Mesodermal cell (in vitro differentiated cells): ENCODE results near the gene KRTAP10-5.
"Not testable (repeated sequence)": the region's sequence is repeated elsewhere in the genome, so short reads cannot be mapped to it uniquely, and the experiment has no call there.

Source experiments
- H3K27ac ChIP-seq: 2 replicates; pipeline ENCODE4 v1.7.0; 2013; ENCODE audit warnings: mild to moderate bottlenecking, low read depth, low read length, moderate library complexity; ENCODE audit not compliant: severe bottlenecking
- H3K36me3 ChIP-seq: 2 replicates; pipeline ENCODE4 v1.7.1; 2013; ENCODE audit warnings: mild to moderate bottlenecking, low read length, moderate library complexity; ENCODE audit not compliant: control insufficient read depth, insufficient read depth
- H3K4me1 ChIP-seq: one replicate; pipeline ENCODE4 v1.7.1; 2013; ENCODE audit warnings: mild to moderate bottlenecking, low read length; ENCODE audit not compliant: insufficient read depth, control insufficient read depth, poor library complexity, severe bottlenecking
- H3K4me3 ChIP-seq: 2 replicates; pipeline ENCODE4 v1.7.0; 2013; ENCODE audit warnings: low read length, control low read depth, mild to moderate bottlenecking; ENCODE audit not compliant: insufficient read depth, poor library complexity, severe bottlenecking; ENCODE audit errors: extremely low read depth
- H3K9me3 ChIP-seq: 2 replicates; pipeline ENCODE4 v1.7.1; 2013; ENCODE audit warnings: mild to moderate bottlenecking, low read length, moderate library complexity; ENCODE audit not compliant: control insufficient read depth
- whole genome bisulfite sequencing, 2 experiments: methylation state at CpG; one replicate each; pipeline ENCODE4 v1.1.5; 2013; ENCODE audit warnings: missing lambda C conversion rate in 2 of 2; ENCODE audit not compliant: insufficient coverage in 2 of 2; 5-methylcytosine and 5-hydroxymethylcytosine counted together

The KRTAP10-5 gene

DNA sequence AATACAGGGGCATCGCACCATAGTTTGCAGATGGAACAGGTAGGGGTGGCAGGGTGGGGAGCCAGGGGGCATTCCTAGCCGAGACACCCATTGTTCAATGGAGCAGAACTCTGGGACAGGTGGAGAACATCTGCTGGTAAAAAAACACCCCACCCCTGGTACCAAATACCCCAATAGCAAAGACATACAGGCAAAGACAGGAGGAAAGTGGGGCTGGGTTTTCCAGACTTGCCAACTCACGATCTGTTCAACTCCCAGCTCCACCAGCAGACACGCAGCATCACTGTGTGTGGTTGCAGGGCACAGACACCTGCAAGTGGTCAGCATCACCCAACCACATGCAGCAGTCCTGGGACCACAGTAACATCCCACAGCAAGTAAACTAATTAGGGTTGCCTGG is 31.1 kb upstream of the KRTAP10-5 start:
- WGBS, 2 experiments = 94 to 96% methylated on average over 3 to 4 of the region's 4 CpGs
- H3K36me3 ChIP-seq = no peaks in the 10 kb centered on the region
- H3K4me3 ChIP-seq = no peak overlapping the region
- H3K4me1 ChIP-seq = no peaks in the 10 kb centered on the region
- H3K9me3 ChIP-seq = peaks cover 24% of the 10 kb centered on the region
- no peak overlapping the region for H3K27ac ChIP-seq

DNA sequence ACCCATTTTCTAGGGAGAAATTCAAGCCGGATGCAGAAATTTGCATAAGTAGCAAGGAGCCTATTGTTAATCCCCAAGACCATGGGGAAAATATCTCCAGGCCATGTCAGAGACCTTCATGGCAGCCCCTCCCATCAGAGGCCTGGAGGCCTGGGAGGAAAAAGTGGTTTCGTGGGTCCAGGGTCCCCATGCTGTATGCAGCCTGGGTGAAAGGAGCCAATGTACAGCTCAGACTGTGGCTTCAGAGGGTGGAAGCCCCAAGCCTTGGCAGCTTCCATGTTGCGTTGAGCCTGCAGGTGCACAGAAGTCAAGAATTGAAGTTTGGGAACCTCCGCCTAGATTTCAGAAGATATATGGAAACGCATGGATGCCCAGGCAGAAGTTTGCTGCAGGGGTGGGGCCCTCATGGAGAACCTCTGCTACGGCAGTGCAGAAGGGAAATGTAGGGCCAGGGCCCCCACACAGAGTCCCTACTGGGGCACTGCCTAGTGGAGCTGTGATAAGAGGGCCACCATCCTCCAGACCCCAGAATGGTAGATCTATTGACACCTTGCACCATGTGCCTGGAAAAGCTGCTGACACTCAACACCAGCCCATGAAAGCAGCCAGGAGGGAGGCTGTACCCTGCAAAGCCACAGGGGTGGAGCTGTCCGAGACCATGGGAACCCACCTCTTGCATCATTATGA is 29.9 kb upstream of the KRTAP10-5 start:
- H3K4me3 ChIP-seq, H3K36me3 ChIP-seq, H3K27ac ChIP-seq, H3K4me1 ChIP-seq: not testable (repeated sequence)
- WGBS, 2 experiments = 80 to 89% methylated on average over 7 of the region's 7 CpGs
- H3K9me3 ChIP-seq = peaks cover 24% of the 10 kb centered on the region

DNA sequence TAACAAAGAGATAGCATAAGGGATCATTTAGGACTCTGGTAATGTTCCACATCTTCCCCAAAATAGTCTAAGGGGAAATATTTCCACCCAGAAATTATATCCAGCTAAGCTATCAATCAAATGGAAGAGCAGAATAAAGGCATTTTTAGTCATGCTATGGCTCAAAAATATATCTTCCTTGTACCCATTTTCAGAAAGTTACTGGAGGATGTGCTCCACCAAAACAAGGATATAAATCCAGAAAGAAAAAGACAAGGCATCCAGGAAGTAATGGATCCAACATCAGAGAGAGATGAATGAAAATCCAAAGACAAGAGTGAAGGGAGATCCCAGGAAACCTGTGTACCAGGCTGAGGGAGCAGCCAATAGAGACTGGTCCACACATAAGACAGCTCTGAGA is 28.8 kb upstream of the KRTAP10-5 start:
- Histone ChIP-seq H3K36me3 (no peaks in the 10 kb centered on the region), H3K4me3 (no peak overlapping the region), H3K27ac (no peak overlapping the region), H3K4me1 (no peaks in the 10 kb centered on the region), H3K9me3 (peaks cover 27% of the 10 kb centered on the region)

DNA sequence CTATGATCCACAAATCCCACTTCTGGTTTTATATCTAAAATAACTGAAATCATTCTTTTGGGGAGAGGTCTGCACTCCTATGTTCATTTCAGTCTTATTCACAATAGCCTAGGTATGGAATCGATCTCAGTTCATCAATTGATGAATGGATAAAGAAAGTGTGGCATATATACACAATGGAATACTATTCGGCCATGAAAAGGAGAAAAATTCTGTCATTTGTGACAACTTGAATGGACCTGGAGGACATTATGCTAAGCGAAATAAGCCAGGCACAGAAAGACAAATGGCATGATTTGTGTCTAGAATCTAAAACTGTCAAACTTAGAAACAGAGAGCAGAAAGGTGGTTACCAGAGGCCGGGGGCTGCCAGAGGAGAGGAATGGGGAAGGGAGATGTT is 26.1 kb upstream of the KRTAP10-5 start:
- Histone ChIP-seq H3K27ac (no peak overlapping the region), H3K36me3 (no peaks in the 10 kb centered on the region), H3K9me3 (peaks cover 20% of the 10 kb centered on the region), H3K4me3 (no peak overlapping the region), H3K4me1 (no peaks in the 10 kb centered on the region)
- WGBS, 2 experiments = 76 to 80% methylated on average over 2 to 3 of the region's 4 CpGs

DNA sequence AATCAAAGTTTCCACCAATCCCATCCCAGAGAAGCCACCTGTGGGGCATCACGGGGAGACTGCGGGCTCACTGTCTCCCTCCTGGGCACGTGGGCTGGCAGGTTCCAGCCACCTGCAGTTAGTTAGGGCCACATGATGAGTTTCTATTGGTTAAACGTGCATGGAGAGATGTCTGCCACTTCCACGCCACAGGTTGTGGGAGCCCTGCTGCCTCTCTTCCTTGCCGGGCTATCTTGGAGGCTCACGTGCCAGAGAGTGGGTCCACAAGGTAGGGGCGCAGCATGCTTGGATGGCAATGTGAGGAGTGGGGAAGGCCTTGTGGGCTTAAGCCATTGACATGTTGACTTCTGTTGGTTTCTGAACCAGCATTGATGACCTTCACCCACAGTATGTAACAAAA is 23.5 kb upstream of the KRTAP10-5 start:
- Histone ChIP-seq H3K36me3 (no peaks in the 10 kb centered on the region), H3K27ac (no peak overlapping the region), H3K9me3 (peaks cover 5% of the 10 kb centered on the region), H3K4me1 (no peaks in the 10 kb centered on the region), H3K4me3 (no peak overlapping the region)
- WGBS, 2 experiments = 95% methylated on average over 5 of the region's 8 CpGs

DNA sequence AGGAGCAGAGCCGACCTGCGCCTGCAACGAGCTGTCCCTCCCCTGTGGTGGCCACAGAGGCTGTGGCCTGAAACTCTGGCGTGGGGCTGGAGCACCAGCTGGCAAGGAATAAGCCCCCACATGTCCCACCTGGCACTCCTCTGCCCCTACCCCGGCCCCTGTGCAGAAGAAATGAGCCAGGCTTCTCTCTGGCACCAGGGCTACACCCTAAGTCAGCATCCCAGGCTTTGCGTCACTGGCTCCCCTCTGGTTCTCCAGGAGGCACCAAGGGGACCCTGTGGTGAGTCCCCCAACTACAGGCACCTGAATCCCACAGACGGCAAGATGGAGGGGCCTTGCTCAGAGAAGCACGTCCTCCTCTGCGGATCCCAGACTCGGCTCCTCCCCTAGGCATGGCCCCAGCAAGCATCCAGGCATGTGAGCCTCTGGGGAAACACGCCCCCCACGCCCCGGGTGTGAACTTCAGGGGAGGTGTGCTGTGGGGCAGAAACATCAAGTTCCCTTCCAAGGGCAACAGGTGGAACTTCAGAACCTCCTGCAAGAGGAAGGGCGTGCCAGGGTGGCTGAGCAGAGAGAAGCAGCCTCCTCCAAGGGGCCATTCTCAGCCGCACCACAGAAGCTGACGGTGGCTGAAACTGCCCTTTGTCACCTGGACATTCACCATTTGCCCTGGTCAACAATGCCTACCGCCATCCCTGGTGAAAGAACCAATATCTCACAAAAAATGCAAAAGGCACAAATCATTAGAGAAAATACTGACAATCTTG is 22.9 kb upstream of the KRTAP10-5 start:
- H3K36me3 ChIP-seq = no peaks in the 10 kb centered on the region
- peaks cover 6% of the 10 kb centered on the region for H3K9me3 ChIP-seq
- no peak overlapping the region for H3K27ac ChIP-seq
- no peaks in the 10 kb centered on the region for H3K4me1 ChIP-seq
- no peak overlapping the region for H3K4me3 ChIP-seq
- 71 to 79% methylated on average over 13 to 16 of the region's 17 CpGs for WGBS, 2 experiments

DNA sequence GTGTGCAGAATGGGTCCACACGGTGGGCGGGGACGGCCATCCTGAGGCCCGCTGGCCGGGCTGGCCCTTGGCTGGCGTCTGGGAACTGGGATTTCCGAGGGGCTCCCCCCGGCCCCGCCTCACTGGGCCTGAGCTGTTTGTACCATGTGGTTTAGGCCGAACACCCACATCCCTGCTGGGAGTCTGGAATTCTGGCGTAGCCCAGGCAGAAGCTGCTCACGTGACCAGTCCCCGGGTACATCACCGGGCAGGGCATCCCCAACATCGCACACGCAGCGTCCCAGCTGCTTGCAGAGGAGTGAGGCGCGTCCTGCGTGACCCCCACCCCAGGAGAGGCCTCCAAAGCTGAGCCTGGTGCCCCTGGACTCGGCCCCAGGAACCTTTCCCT is 22.1 kb upstream of the KRTAP10-5 start:
- Histone ChIP-seq H3K27ac (no peak overlapping the region), H3K4me1 (no peaks in the 10 kb centered on the region), H3K36me3 (no peaks in the 10 kb centered on the region), H3K9me3 (peaks cover 6% of the 10 kb centered on the region), H3K4me3 (no peak overlapping the region)
- WGBS, 2 experiments = 88 to 91% methylated on average over 14 to 20 of the region's 21 CpGs

DNA sequence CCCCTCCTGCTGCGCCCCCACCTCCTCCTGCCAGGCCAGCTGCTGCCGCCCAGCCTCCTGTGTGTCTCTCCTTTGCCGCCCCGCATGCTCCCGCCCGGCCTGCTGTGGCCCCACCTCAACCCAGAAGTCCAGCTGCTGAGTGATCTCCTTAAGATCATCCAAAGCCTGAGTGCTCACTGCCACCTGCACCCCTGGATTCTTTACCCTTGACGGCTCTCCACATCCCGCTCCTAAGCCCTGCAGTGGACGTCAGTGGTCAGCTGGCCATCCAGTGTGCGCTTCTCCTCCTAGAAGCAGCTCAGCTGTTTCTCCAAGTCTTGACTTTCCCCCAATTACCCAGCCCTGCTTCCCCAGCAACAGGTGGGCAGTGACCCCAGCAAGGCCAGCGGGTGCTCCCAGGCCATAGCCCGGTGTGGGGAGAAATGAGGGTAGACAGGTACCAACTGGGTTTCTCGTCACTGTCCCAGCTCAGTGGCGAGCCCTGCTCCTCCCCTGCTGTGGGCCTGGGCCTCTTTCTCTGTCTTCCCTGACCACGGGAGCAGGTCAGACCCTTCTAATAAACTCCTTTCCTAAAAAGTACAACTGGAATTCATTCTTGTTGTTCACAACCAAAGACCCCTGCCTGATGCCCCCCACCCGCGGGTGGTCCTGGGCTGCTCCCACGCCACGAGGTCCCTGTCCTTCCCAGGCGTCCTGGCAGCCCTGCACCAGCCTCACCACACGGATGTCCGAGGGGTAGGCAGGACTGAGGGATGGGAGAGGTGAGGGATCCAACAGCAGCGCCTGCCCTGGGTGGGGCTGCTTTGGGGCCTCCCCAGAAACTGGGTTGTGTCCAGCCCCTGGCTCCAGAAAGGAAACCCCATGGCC is 21.4 kb upstream of the KRTAP10-5 start:
- Histone ChIP-seq H3K4me3 (no peak overlapping the region), H3K9me3 (peaks cover 6% of the 10 kb centered on the region), H3K36me3 (no peaks in the 10 kb centered on the region), H3K4me1 (no peaks in the 10 kb centered on the region), H3K27ac (no peak overlapping the region)
- 89 to 96% methylated on average over 18 of the region's 23 CpGs for WGBS, 2 experiments

DNA sequence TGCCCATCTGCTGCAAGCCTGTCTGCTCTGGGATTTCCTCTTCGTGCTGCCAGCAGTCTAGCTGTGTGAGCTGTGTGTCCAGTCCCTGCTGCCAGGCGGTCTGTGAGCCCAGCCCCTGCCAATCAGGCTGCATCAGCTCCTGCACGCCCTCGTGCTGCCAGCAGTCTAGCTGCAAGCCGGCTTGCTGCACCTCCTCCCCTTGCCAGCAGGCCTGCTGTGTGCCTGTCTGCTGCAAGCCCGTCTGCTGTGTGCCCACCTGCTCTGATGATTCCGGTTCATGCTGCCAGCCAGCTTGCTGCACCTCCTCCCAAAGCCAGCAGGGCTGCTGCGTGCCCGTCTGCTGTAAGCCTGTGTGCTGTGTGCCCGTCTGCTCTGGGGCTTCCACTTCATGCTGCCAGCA is 20.7 kb upstream of the KRTAP10-5 start:
- H3K4me1 ChIP-seq, H3K9me3 ChIP-seq, H3K4me3 ChIP-seq, H3K27ac ChIP-seq, H3K36me3 ChIP-seq: not testable (repeated sequence)
- WGBS, 2 experiments = 83 to 93% methylated on average over 7 to 10 of the region's 10 CpGs

DNA sequence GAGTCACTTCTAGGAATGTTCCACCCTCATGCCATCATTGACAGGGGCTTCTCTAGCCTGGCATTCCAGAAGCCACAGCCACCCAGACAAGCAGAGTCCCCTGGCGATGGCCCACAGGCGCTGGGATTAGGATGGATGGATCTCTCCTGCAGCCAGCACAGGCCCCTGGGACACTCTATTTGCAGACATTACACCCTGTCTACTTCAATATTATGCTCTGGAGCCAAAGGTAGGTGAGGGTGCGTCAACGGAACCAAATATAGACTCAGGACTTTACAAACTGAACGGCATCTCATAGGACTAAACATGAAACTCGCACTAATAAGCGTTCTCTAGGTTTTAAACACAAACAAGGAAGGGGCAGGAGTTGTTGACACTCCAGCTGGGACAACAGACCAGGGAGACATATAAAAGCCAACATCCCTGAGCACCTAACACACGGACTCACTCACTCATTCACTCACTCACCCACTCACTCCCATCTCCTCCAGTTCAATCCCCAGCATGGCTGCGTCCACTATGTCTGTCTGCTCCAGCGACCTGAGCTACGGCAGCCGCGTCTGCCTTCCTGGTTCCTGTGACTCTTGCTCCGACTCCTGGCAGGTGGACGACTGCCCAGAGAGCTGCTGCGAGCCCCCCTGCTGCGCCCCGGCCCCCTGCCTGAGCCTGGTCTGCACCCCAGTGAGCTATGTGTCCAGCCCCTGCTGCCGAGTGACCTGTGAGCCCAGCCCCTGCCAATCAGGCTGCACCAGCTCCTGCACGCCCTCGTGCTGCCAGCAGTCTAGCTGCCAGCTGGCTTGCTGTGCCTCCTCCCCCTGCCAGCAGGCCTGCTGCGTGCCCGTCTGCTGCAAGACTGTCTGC is 19.9 kb upstream of the KRTAP10-5 start, which contains the start of gene KRTAP10-7:
TSS of gene KRTAP10-7 (plus strand) at position 480 of the 861 bp plus-strand sequence. CDS start at position 505, 25 bp downstream.
- not testable (repeated sequence) for H3K9me3 ChIP-seq, H3K4me1 ChIP-seq, H3K36me3 ChIP-seq, H3K4me3 ChIP-seq, H3K27ac ChIP-seq
- WGBS, 2 experiments = 94 to 98% methylated on average over 7 to 8 of the region's 23 CpGs
